Measurements from ENCODE around the gene STARD8. TPM values are rescaled to one million over a fixed set of nuclear protein-coding genes. Genes with fewer than 3 reads are reported as not detected.

Gene STARD8
- total RNA-seq, 2 donors from 2014 or later = 1.6 to 2.3 TPM

- no peak for TF ChIP-seq CTCF (IDR thresholded peaks at IDR 0.05)
- H3K4me1 ChIP-seq = no peaks in the 10 kb centered on the region
- H3K27me3 ChIP-seq = peaks cover 9% of the 10 kb centered on the region
- no peak overlapping the region for H3K9ac ChIP-seq (ENCODE audit: low read depth in 2 of 2, low read length in 2 of 2)
- no peak overlapping the region for H3K27ac ChIP-seq
- DNase-seq = no peak
- no peak overlapping the region for H3K4me3 ChIP-seq
- no peaks in the 10 kb centered on the region for H3K36me3 ChIP-seq
- H3K9me3 ChIP-seq = no peaks in the 10 kb centered on the region
- intact Hi-C loops (cut with DNase I) = no loop called here
Measured at GRCh38 chrX:68681443-68681941, 34.0 kb downstream of the STARD8 start.

DNA sequence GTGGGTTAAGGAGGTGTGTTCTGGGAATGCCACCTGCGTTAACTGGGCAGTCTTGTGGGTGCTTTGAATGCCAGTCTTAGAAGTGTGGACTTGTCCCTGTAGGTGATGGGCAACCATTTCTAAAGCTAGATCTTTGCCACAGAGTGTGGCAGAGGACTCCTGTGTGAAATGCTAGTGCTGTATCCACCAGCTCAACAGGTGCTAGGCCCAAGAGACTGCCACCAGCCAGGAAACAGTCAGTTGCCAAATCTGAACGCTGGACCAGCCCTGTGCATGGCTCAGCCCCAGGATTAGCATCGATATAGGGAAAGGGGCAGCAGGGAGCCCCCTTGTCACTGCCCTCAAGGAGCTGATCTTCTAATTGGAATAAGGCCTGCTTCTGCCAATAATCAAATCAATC is 35.3 kb downstream of the STARD8 start:
- peaks cover 9% of the 10 kb centered on the region for H3K27me3 ChIP-seq
- H3K9ac ChIP-seq (ENCODE audit: low read depth in 2 of 2, low read length in 2 of 2) = no peak overlapping the region
- H3K27ac ChIP-seq = no peak overlapping the region
- DNase-seq = no peak
- intact Hi-C loops (cut with DNase I) = no loop called here
- no peak for TF ChIP-seq CTCF (IDR thresholded peaks at IDR 0.05)
- no peak overlapping the region for H3K4me3 ChIP-seq
- H3K9me3 ChIP-seq = no peaks in the 10 kb centered on the region
- H3K36me3 ChIP-seq = no peaks in the 10 kb centered on the region
- no peaks in the 10 kb centered on the region for H3K4me1 ChIP-seq

- DNase-seq = no peak
- Histone ChIP-seq H3K36me3 (no peaks in the 10 kb centered on the region), H3K4me1 (no peaks in the 10 kb centered on the region), H3K9me3 (no peaks in the 10 kb centered on the region), H3K27me3 (peaks cover 9% of the 10 kb centered on the region), H3K27ac (no peak overlapping the region), H3K9ac (ENCODE audit: low read depth in 2 of 2, low read length in 2 of 2) (no peak overlapping the region), H3K4me3 (no peak overlapping the region)
- no peak for TF ChIP-seq CTCF (IDR thresholded peaks at IDR 0.05)
- intact Hi-C loops (cut with DNase I) = no loop called here
Measured at GRCh38 chrX:68683580-68683979, 36.1 kb downstream of the STARD8 start.

- no peak overlapping the region for H3K9ac ChIP-seq (ENCODE audit: low read depth in 2 of 2, low read length in 2 of 2)
- no peak for DNase-seq
- H3K27me3 ChIP-seq = peaks cover 9% of the 10 kb centered on the region
- H3K4me1 ChIP-seq = no peaks in the 10 kb centered on the region
- no peak overlapping the region for H3K4me3 ChIP-seq
- H3K36me3 ChIP-seq = no peaks in the 10 kb centered on the region
- H3K9me3 ChIP-seq = no peaks in the 10 kb centered on the region
- H3K27ac ChIP-seq = no peak overlapping the region
- no peak for TF ChIP-seq CTCF (IDR thresholded peaks at IDR 0.05)
- intact Hi-C loops (cut with DNase I) = no loop called here
Measured at GRCh38 chrX:68684291-68684918, 36.9 kb downstream of the STARD8 start.

- no peaks in the 10 kb centered on the region for H3K9me3 ChIP-seq
- H3K9ac ChIP-seq (ENCODE audit: low read depth in 2 of 2, low read length in 2 of 2) = no peak overlapping the region
- no peak for TF ChIP-seq CTCF (IDR thresholded peaks at IDR 0.05)
- peaks cover 9% of the 10 kb centered on the region for H3K27me3 ChIP-seq
- no peak overlapping the region for H3K27ac ChIP-seq
- intact Hi-C loops (cut with DNase I) = no loop called here
- H3K4me3 ChIP-seq = no peak overlapping the region
- no peak for DNase-seq
- H3K36me3 ChIP-seq = no peaks in the 10 kb centered on the region
- H3K4me1 ChIP-seq = no peaks in the 10 kb centered on the region
Measured at GRCh38 chrX:68684919-68685304, 37.4 kb downstream of the STARD8 start.
